ENCODE results near the gene GRID1.

GRCh38 chr10:86024281-86025041, 342.1 kb downstream of the GRID1 start:
- TF ChIP-seq POLR2A (IDR thresholded peaks at IDR 0.05) (no peak), CTCF (IDR thresholded peaks at IDR 0.05) (no peak), POLR2AphosphoS5 (IDR thresholded peaks at IDR 0.05) (no peak)

All from breast epithelium (tissue), 3 donors.